Activated naive CD4-positive, alpha-beta T cell treated with anti-CD3 and anti-CD28 coated beads, Interleukin-2, amount 10 ng/mL, durations not matched to agents 7 days and 5 days (primary cell): Measurements from ENCODE around the gene NDUFS7.
A peak's percentile ranks its signal among the peaks of the same experiment; 100 is the strongest.

Source experiments
- CTCF ChIA-PET: fragments of 350-600 bp; sonication (Branson Sonifier 250); formaldehyde crosslinking; loops from one replicate; lab custom pipeline; 2021; ENCODE audit warnings: antibody characterized with exemption; lab: Charles Lee
- DNase-seq: peaks from one replicate; pipeline ENCODE4 v3.0.0-alpha.2; 2020
- H3K27ac Mint-ChIP-seq: one replicate; pipeline ENCODE4 v1.8.0; 2021; ENCODE audit warnings: mild to moderate bottlenecking, moderate library complexity, mixed read lengths
- H3K27me3 Mint-ChIP-seq: one replicate; pipeline ENCODE4 v1.8.0; 2021; ENCODE audit warnings: mild to moderate bottlenecking, mixed read lengths
- H3K36me3 Mint-ChIP-seq: one replicate; pipeline ENCODE4 v1.8.0; 2021; ENCODE audit warnings: mixed read lengths
- H3K4me1 Mint-ChIP-seq: one replicate; pipeline ENCODE4 v1.8.0; 2021; ENCODE audit warnings: mixed read lengths
- H3K4me3 Mint-ChIP-seq: one replicate; pipeline ENCODE4 v1.8.0; 2021; ENCODE audit warnings: mild to moderate bottlenecking, moderate library complexity, mixed read lengths
- H3K9me3 Mint-ChIP-seq: one replicate; pipeline ENCODE4 v1.8.0; 2021; ENCODE audit warnings: mixed read lengths

Gene NDUFS7

GRCh38 chr19:1370579-1371361 is 12.9 kb upstream of the NDUFS7 start:
- Mint-ChIP-seq H3K36me3 (peaks cover 11% of the 10 kb centered on the region), H3K9me3 (no peaks in the 10 kb centered on the region), H3K4me3 (no peak overlapping the region), H3K27ac (no peak overlapping the region), H3K4me1 (no peaks in the 10 kb centered on the region), H3K27me3 (no peaks in the 10 kb centered on the region)
- DNase-seq = no peak
- CTCF ChIA-PET = interaction anchor here (0.8 to 2.1 kb wide), 3 partner anchors 55 to 126 kb away, joined by 3 to 9 read pairs (median 3); no protein-coding TSS in a partner anchor

- CTCF ChIA-PET = interaction anchor here (1.2 to 2.4 kb wide), 5 partner anchors 10 to 129 kb away, joined by 3 to 17 read pairs (median 7); partner anchors contain the start of gene NDUFS7
- H3K27me3 Mint-ChIP-seq = no peaks in the 10 kb centered on the region
- H3K9me3 Mint-ChIP-seq = no peaks in the 10 kb centered on the region
- DNase-seq = no peak
- no peaks in the 10 kb centered on the region for H3K4me1 Mint-ChIP-seq
- peaks cover 13% of the 10 kb centered on the region for H3K36me3 Mint-ChIP-seq
- H3K4me3 Mint-ChIP-seq = no peak overlapping the region
- H3K27ac Mint-ChIP-seq = no peak overlapping the region
Observed at GRCh38 chr19:1373042-1373533, 10.6 kb upstream of the NDUFS7 start.

- DNase-seq = no peak
- H3K36me3 Mint-ChIP-seq = peaks cover 13% of the 10 kb centered on the region
- CTCF ChIA-PET = interaction anchor here (1.2 to 2.4 kb wide), 3 partner anchors 9 to 129 kb away, joined by 7 to 17 read pairs (median 7); partner anchors contain the start of gene NDUFS7
- no peaks in the 10 kb centered on the region for H3K9me3 Mint-ChIP-seq
- no peaks in the 10 kb centered on the region for H3K4me1 Mint-ChIP-seq
- H3K4me3 Mint-ChIP-seq = no peak overlapping the region
- no peaks in the 10 kb centered on the region for H3K27me3 Mint-ChIP-seq
- H3K27ac Mint-ChIP-seq = no peak overlapping the region
Observed at GRCh38 chr19:1373534-1374249, 10.0 kb upstream of the NDUFS7 start.

- no peak overlapping the region for H3K4me3 Mint-ChIP-seq
- no peaks in the 10 kb centered on the region for H3K9me3 Mint-ChIP-seq
- H3K27me3 Mint-ChIP-seq = no peaks in the 10 kb centered on the region
- peaks cover 13% of the 10 kb centered on the region for H3K36me3 Mint-ChIP-seq
- CTCF ChIA-PET = interaction anchor here (0.8 kb wide), 1 partner anchor 24 kb away, joined by 3 read pairs; no protein-coding TSS in a partner anchor
- no peaks in the 10 kb centered on the region for H3K4me1 Mint-ChIP-seq
- H3K27ac Mint-ChIP-seq = no peak overlapping the region
- DNase-seq = no peak
Observed at GRCh38 chr19:1374250-1374577, 9.5 kb upstream of the NDUFS7 start.

- CTCF ChIA-PET = interaction anchor here (0.6 to 1.6 kb wide), 2 partner anchors 16 to 61 kb away, joined by 3 read pairs; no protein-coding TSS in a partner anchor
- peaks cover 14% of the 10 kb centered on the region for H3K27me3 Mint-ChIP-seq
Observed at GRCh38 chr19:1376415-1376805, 7.3 kb upstream of the NDUFS7 start.

GRCh38 chr19:1377176-1377964 is 6.3 kb upstream of the NDUFS7 start:
- Mint-ChIP-seq H3K4me1 (no peaks in the 10 kb centered on the region), H3K9me3 (no peaks in the 10 kb centered on the region), H3K36me3 (peaks cover 11% of the 10 kb centered on the region), H3K4me3 (no peak overlapping the region), H3K27ac (no peak overlapping the region), H3K27me3 (peaks cover 17% of the 10 kb centered on the region)
- DNase-seq = no peak
- CTCF ChIA-PET = interaction anchor here (1.6 kb wide), 1 partner anchor 62 kb away, joined by 3 read pairs; no protein-coding TSS in a partner anchor

More at GRCh38 chr19:1376415-1376805, 7.3 kb upstream of the NDUFS7 start:
- H3K27ac Mint-ChIP-seq = no peak overlapping the region
- peaks cover 13% of the 10 kb centered on the region for H3K36me3 Mint-ChIP-seq
- H3K4me3 Mint-ChIP-seq = no peak overlapping the region
- H3K4me1 Mint-ChIP-seq = no peaks in the 10 kb centered on the region
- no peak for DNase-seq
- no peaks in the 10 kb centered on the region for H3K9me3 Mint-ChIP-seq

- Mint-ChIP-seq H3K9me3 (no peaks in the 10 kb centered on the region), H3K27ac (no peak overlapping the region), H3K4me1 (peaks cover 5% of the 10 kb centered on the region), H3K36me3 (peaks cover 11% of the 10 kb centered on the region), H3K27me3 (peaks cover 20% of the 10 kb centered on the region), H3K4me3 (no peak overlapping the region)
- CTCF ChIA-PET = no interaction called here
- no peak for DNase-seq
Observed at GRCh38 chr19:1377965-1378785, 5.5 kb upstream of the NDUFS7 start.

GRCh38 chr19:1379126-1379905 is 4.4 kb upstream of the NDUFS7 start:
- CTCF ChIA-PET = no interaction called here
- Mint-ChIP-seq H3K36me3 (peaks cover 12% of the 10 kb centered on the region), H3K4me1 (peaks cover 9% of the 10 kb centered on the region), H3K27me3 (peaks cover 26% of the 10 kb centered on the region), H3K27ac (no peak overlapping the region), H3K9me3 (peaks cover 2% of the 10 kb centered on the region), H3K4me3 (no peak overlapping the region)
- DNase-seq = no peak

GRCh38 chr19:1379961-1380489 is 3.7 kb upstream of the NDUFS7 start:
- peaks cover 10% of the 10 kb centered on the region for H3K36me3 Mint-ChIP-seq
- H3K4me1 Mint-ChIP-seq = peaks cover 15% of the 10 kb centered on the region
- H3K9me3 Mint-ChIP-seq = peaks cover 2% of the 10 kb centered on the region
- H3K27ac Mint-ChIP-seq = no peak overlapping the region
- no peak overlapping the region for H3K4me3 Mint-ChIP-seq
- no peak for DNase-seq
- CTCF ChIA-PET = no interaction called here
- peaks cover 26% of the 10 kb centered on the region for H3K27me3 Mint-ChIP-seq

- peaks cover 27% of the 10 kb centered on the region for H3K4me1 Mint-ChIP-seq
- no peak for DNase-seq
- peaks cover 26% of the 10 kb centered on the region for H3K27me3 Mint-ChIP-seq
- H3K9me3 Mint-ChIP-seq = peaks cover 2% of the 10 kb centered on the region
- peaks cover 6% of the 10 kb centered on the region for H3K36me3 Mint-ChIP-seq
- H3K27ac Mint-ChIP-seq = no peak overlapping the region
- CTCF ChIA-PET = interaction anchor here (1.5 to 2.1 kb wide), 2 partner anchors 9 to 103 kb away, joined by 7 to 8 read pairs; no protein-coding TSS in a partner anchor
- no peak overlapping the region for H3K4me3 Mint-ChIP-seq
Observed at GRCh38 chr19:1382250-1382649, 1.5 kb upstream of the NDUFS7 start.

GRCh38 chr19:1383017-1383311 is 743 bp upstream of the NDUFS7 start:
- peaks cover 26% of the 10 kb centered on the region for H3K27me3 Mint-ChIP-seq
- H3K4me3 Mint-ChIP-seq = peak overlapping the region; percentile 88
- peaks cover 27% of the 10 kb centered on the region for H3K4me1 Mint-ChIP-seq
- no peak for DNase-seq
- H3K36me3 Mint-ChIP-seq = peaks cover 6% of the 10 kb centered on the region
- H3K27ac Mint-ChIP-seq = peak overlapping the region; percentile 99
- CTCF ChIA-PET = interaction anchor here (0.7 to 2.1 kb wide), 5 partner anchors 10 to 480 kb away, joined by 3 to 8 read pairs (median 3); no protein-coding TSS in a partner anchor
- peaks cover 2% of the 10 kb centered on the region for H3K9me3 Mint-ChIP-seq

GRCh38 chr19:1384085-1384462 is 367 bp downstream of the NDUFS7 start:
- CTCF ChIA-PET = no interaction called here
- Mint-ChIP-seq H3K27me3 (peaks cover 26% of the 10 kb centered on the region), H3K27ac (peak overlapping the region; percentile 82), H3K4me3 (peak overlapping the region; percentile 88), H3K4me1 (peaks cover 27% of the 10 kb centered on the region), H3K9me3 (peaks cover 2% of the 10 kb centered on the region), H3K36me3 (peaks cover 14% of the 10 kb centered on the region)
- no peak for DNase-seq
